SU-DHL-6 (cell line): ENCODE results near the gene HSD17B7.

Experiments
- CTCF ChIP-seq: fragments of 200-600 bp; sonication (generic); IDR thresholded peaks from one replicate; pipeline ENCODE4 v1.5.1; 2017; ENCODE audit warnings: antibody characterized with exemption, mild to moderate bottlenecking, low read length, moderate library complexity; ENCODE audit not compliant: insufficient read depth, poor library complexity, severe bottlenecking
- EZH2phosphoT487 ChIP-seq: fragments of 200-600 bp; sonication (generic), shearing (Covaris generic); conservative IDR thresholded peaks from 2 replicates; pipeline ENCODE4 v1.6.1; 2018; ENCODE audit warnings: mild to moderate bottlenecking, antibody characterized with exemption, low read length, moderate library complexity, mixed read lengths

DNA sequence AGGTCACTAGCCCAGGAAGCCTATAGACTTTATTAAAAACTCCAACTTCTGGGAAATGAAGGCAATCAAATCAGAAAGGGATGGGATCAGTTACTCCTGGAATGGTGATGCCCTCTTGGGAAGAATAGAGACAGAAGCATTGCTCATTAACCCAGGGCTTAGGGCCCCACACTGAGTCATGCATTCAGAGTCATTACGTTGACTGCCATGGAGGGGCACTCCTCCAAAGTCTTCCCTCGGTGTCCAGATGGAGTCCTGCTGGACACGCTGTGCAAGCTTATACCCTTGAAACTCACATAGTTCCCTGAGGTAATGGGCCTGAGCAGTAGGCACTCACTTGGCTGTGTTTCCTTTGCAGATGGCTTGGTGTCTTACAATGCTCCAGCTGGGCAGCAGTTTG, 35.2 kb upstream of the HSD17B7 start:
- TF ChIP-seq CTCF (no peak), EZH2phosphoT487 (no peak)
